Stimulated activated CD4-positive, alpha-beta T cell treated with anti-CD3 and anti-CD28 coated beads, Interleukin-12 subunit alpha, Interleukin-12 subunit beta, amount 100 ng/mL, for 24 hours (primary cell): ENCODE data around the gene MRE11.
"Not testable (repeated sequence)": the region's sequence is repeated elsewhere in the genome, so short reads cannot be mapped to it uniquely, and the experiment has no call there.

Source experiments
- DNase-seq, 2 experiments: peaks; one replicate each; pipeline ENCODE4 v3.0.0-alpha.2; 2020; ENCODE audit warnings: low read depth in 2 of 2

Gene MRE11

DNA sequence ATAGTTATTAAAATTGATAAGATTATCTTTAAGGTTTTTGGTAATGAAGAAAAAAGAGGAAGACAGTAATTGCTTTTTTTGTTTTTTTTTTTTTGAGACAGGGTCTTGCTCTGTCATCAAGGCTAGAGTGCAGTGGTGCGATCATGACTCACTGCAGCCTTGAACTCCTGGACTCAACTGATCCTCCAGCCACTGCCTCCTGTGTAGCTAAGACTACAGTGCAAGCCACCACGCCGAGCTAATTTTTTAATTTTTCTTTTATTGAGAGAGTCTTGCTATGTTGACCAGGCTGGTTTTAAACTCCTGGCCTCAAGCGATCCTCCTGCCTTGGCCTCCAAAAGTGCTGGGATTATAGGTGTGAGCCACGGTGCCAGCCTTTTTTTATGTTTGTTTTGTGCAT is 12.9 kb upstream of the MRE11 start:
- not testable (repeated sequence) for DNase-seq

GRCh38 chr11:94504689-94505293 is 11.1 kb upstream of the MRE11 start:
- DNase-seq, result no peak

DNA sequence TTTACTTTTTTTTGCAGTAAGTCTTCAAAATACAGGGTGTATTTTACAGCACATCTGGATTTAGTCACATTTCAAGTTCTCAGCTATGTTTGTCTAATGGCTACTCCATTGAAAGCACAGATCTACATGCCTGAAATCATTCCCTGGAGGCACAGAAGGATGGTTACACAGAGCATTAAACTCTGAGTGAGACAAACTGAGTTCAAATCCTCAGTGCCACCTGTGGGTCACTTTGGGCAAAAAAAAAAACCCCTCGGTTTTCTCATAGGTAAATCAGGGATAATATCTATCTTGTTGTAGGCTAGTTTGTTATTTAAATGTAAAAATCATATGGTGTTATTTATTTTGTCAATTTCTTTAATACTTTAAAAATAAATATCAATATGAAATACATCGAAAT is 7.9 kb upstream of the MRE11 start:
- DNase-seq, result no peak

- no peak for DNase-seq
These were observed 6.5 kb upstream of the MRE11 start for GRCh38 chr11:94500181-94500580.

GRCh38 chr11:94494126-94494680 is 559 bp upstream of the MRE11 start:
- DNase-seq, result no peak

DNA sequence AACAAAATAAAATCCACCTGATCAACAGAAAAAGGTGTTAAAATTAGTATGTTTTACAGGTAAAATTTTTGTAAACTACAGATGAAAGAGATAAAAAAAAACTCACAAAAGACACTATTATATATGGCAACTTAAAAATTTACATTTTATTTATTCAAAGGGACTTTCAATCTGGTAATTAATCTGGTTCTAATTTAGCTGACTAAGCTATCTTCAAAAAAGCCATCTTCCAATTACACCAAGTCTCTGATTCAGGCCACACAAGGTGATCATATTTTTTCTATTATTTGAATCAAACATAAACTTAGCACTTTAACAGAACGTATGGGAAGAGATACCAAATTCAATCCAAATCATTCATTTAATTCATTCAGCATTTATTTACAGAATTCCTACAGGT is 7.6 kb downstream of the MRE11 start:
- DNase-seq, result no peak

DNA sequence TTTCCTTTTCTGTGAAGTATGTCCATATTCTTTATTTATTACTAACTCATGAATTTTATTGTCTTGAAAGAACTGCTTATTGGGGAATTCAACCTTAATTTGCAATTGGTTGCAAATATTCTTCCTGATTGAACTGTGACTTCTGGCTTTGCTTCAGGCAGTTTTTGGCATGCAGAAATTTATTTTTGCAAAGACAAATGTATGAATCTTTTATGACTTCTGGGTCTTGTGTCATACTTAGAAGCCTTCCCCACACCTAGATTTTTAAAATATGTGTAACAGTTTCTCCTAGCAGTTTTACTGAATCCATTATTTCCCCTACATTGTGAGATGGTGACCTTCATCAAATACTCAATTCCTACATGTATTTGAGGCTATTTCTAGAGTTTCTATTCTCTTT is 12.3 kb downstream of the MRE11 start:
- no peak for DNase-seq

DNA sequence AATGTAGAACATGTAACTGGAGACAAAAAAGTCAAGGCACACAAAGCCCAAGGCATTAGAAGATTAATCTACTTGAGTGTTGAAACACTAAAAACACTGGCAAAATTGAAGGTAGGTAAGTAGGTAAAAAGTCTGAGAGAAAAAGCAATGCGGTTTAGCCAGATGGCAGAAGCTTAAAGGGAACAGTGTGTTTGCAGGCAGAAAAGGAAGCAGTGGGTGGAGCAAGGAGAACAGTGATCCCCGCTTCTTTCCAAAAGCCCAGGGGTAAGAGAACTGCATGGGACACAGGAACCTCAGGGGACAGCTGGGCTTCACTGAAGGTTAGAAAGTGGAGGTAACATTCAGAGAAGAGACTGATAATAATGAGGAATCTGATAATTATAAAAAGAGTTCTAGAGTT is 16.0 kb downstream of the MRE11 start:
- DNase-seq, result no peak

- DNase-seq, result no peak
These were observed 20.5 kb downstream of the MRE11 start for GRCh38 chr11:94472916-94473799.

DNA sequence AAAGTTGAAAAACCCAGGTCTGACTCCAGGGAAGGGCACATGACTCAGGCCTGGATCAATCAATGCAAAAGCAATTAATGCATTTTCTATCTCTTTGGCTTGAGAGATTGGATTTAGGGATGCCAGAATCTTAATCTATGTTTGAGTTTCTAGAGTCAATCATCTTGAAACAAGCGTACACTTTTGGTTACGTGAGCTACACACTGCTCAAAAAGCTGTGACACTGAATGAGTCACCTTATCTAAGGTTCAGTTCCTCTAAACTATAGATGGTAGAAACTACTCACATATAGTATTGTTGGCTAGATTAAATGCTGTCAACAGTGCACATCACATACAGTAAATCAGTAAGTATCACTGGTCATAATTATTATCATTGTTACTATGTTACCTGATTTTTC is 24.2 kb downstream of the MRE11 start:
- DNase-seq, result no peak

DNA sequence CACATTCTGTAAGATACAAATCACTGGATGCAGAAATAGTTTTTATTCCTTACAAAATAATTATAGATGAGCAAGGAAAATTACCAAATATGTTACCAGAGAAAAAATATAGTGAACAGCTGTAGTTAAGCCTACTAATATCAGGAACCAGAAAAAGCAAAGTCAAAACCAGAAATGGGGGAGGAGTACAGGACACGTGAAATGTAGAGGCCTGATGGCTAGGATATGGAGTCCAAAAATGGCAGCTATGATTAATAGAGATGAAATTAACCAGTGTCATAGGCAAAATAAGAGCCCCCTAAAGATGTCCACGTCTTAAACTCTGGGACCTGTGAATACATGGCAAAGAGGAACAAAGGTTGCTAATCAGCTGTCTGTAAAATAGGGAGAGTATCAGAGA is 34.1 kb downstream of the MRE11 start:
- no peak for DNase-seq

- DNase-seq, result no peak
These were observed 36.3 kb downstream of the MRE11 start for GRCh38 chr11:94457118-94458029.

DNA sequence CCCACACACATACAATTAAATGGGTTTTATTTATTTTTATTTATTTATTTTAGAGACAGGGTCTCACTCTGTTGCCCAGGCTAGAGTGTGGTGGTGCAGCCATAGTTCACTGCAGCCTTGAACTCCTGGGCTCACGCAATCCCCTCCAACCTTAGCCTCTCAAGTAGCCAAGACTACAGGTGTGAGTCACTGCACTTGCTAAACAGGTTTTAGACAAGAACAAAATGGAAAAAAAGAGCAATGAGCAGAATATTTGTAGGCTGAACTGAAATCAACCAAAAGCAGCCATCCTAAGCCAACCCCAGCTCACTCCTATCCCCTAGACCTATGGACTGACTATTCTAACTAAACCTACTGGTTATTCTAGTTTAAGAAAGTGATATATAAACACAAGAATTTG is 37.8 kb downstream of the MRE11 start:
- DNase-seq, result no peak

DNA sequence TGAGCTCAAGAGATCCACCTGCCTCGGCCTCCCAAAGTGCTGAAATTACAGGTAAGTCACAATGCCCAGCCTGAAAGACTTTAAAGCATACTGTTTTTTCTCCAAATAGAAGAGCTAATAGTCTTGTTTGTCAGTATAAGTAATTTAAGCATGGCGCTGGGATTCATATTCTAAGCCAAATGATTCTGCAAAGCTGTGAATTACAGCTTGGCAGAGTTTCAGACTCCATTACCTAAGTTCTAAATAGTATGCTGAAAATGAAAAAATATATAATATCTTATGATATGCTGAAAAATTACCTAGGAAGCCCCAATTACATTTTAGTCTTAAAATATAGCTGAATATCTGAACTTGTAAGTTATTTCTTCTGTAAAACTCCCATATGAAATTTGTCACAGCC is 39.3 kb downstream of the MRE11 start:
- no peak for DNase-seq

GRCh38 chr11:94452988-94453387 is 40.7 kb downstream of the MRE11 start:
- DNase-seq, result no peak

GRCh38 chr11:94450048-94450447 is 43.6 kb downstream of the MRE11 start:
- DNase-seq, result no peak

DNA sequence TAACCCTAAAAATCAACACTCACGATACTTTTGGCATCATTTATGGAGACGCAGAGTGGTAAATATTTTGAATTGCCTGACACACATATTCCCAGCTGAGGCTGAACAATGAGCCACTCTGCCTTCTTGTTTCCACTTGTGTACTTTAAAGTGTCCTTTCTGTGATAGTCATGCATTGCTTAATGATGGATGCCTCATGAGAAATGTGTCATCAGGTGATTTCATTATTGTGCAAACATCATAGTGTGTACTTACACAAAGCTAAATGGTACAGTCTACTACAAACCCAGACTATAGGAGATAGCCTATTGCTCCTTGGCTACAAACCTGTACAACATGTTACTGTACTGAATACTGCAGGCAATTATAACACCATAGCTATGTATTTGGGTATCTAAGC is 44.2 kb downstream of the MRE11 start:
- DNase-seq, result no peak

DNA sequence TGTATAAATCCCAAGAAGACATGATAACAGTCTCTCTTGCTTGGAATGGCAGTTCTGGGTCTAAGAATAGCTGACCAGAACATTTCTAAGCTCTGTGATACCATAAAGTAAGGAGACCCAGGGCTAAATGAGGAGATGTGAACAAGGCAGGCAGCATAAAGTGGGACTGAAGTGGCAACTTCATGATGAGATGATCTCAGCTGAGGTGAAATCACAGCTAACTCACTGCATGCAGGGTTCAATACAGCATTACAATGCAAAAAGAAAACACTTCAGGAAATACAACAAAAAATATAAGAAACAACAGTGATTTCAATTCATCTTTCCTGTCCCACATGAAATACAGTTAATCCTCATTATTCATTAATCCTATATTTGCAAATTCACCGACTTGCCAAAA is 44.6 kb downstream of the MRE11 start:
- DNase-seq, result no peak

GRCh38 chr11:94447149-94447548 is 46.5 kb downstream of the MRE11 start:
- no peak for DNase-seq

- DNase-seq, result no peak
These were observed 48.0 kb downstream of the MRE11 start for GRCh38 chr11:94445641-94446040.

DNA sequence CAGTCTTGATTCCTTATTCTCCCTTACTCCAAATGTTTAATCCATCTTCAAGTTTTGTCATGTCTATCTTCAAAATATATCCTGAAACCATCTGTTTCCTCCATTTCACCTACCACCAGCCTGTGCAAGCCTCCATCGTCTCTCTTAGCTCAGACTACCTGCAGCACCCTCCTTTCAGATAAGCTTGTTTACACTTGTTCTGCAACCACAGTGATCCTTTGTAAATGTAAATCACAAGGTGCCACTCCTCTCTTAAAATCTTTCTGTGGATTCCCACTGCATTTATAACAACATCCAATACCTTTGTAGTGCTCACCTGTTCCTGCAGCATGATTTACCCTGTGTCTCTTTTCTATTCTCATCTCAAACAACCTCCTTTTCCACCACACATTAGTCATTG is 60.6 kb downstream of the MRE11 start:
- no peak for DNase-seq

GRCh38 chr11:94424662-94425061 is 69.0 kb downstream of the MRE11 start:
- DNase-seq, result no peak
